Measurements from ENCODE around the gene DUSP16.

- TF ChIP-seq EZH2 (IDR thresholded peaks at IDR 0.05; ENCODE audit: borderline replicate concordance, low read depth, low read length, severe bottlenecking) (no peak), CTCF (IDR thresholded peaks at IDR 0.05; ENCODE audit: borderline replicate concordance, extremely low read depth, low read length, poor library complexity, severe bottlenecking) (no peak)
These were observed 19.7 kb upstream of the DUSP16 start for GRCh38 chr12:12582193-12582881.
